DND-41 (cell line): ENCODE data around the gene FAM81B.

ENCODE experiments used
- CTCF ChIP-seq: IDR thresholded peaks from 2 replicates; pipeline ENCODE4 v1.5.1; 2012; ENCODE audit warnings: borderline replicate concordance, low read length, moderate library complexity, mild to moderate bottlenecking; ENCODE audit not compliant: poor library complexity, severe bottlenecking; ENCODE audit errors: extremely low read depth
- EZH2 ChIP-seq: IDR thresholded peaks from 3 replicates; pipeline ENCODE4 v1.6.1; 2012; ENCODE audit warnings: borderline replicate concordance, low read depth, mild to moderate bottlenecking, moderate library complexity, low read length, inconsistent platforms; ENCODE audit not compliant: severe bottlenecking

DNA sequence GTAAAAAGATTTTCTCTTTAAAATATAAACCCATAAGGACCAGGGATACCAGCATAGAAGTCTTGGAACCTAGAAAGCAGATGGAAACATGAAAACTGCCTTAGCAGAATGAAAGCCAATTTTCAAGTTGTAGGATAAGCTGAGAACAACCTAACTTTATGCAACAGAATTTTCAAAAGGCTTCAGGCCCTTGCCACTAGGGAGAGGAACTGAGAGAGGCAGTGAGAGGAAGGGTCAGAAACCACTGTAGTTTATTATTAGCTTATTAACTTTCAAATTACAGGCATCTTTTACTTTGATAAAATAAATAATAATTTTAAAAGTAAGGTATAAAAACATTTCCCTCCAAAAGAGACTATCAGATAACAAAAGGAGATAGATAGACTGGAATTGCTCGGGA, 33.4 kb downstream of the FAM81B start:
- TF ChIP-seq CTCF, result no peak
- no peak for TF ChIP-seq EZH2
